ENCODE data around the gene APOBEC3H. TPM values are rescaled to one million over a fixed set of nuclear protein-coding genes. Genes with fewer than 3 reads are reported as not detected.

The APOBEC3H gene
- total and polyA plus RNA-seq, 2 experiments from 2014 or later, result not detected

GRCh38 chr22:39109361-39109760, 12.3 kb downstream of the APOBEC3H start:
- no peak for ATAC-seq
- no peaks in the 10 kb centered on the region for H3K9me3 Mint-ChIP-seq
- Histone ChIP-seq H3K4me1 (ENCODE audit: insufficient read depth) (peaks cover 5% of the 10 kb centered on the region), H3K27me3 (ENCODE audit: insufficient read depth) (peaks cover 7% of the 10 kb centered on the region), H4K20me1 (replicated peaks; ENCODE audit: insufficient read depth) (no peaks in the 10 kb centered on the region), H2AFZ (no peak overlapping the region), H3K9me2 (ENCODE audit: insufficient read depth) (no peaks in the 10 kb centered on the region), H3K27ac (ENCODE audit: low read depth) (no peak overlapping the region), H3K79me2 (replicated peaks; ENCODE audit: insufficient read depth) (no peaks in the 10 kb centered on the region), H3K36me3 (ENCODE audit: insufficient read depth) (no peaks in the 10 kb centered on the region), H3F3A (replicated peaks; ENCODE audit: low read depth) (no peaks in the 10 kb centered on the region), H3K4me2 (no peak overlapping the region), H3K4me3 (no peak overlapping the region)
- no peak for DNase-seq (ENCODE audit: low spot score)
- H3K36me3 Mint-ChIP-seq (ENCODE audit: low read depth), result no peaks in the 10 kb centered on the region
- TF ChIP-seq EZH2 (IDR thresholded peaks at IDR 0.05; ENCODE audit: low read depth, unreplicated experiment) (no peak), ETS1 (IDR thresholded peaks at IDR 0.05) (no peak), ZNF462 (CRISPR knock-in tag; IDR thresholded peaks at IDR 0.05) (no peak), ZNF114 (CRISPR knock-in tag; IDR thresholded peaks at IDR 0.05) (no peak), CREB1 (CRISPR knock-in tag; IDR thresholded peaks at IDR 0.05; ENCODE audit: low read depth) (no peak), JUNB (IDR thresholded peaks at IDR 0.05; ENCODE audit: unreplicated experiment) (no peak), ZNF331 (CRISPR knock-in tag; IDR thresholded peaks at IDR 0.05; ENCODE audit: low read depth) (no peak), NANOG (IDR thresholded peaks at IDR 0.05; ENCODE audit: borderline replicate concordance) (no peak), EZH2phosphoT487 (IDR thresholded peaks at IDR 0.05; ENCODE audit: unreplicated experiment) (no peak), STAT1 (IDR thresholded peaks at IDR 0.05; ENCODE audit: unreplicated experiment) (no peak), POLR2AphosphoS5 (IDR thresholded peaks at IDR 0.05; ENCODE audit: low read depth) (no peak), REST (IDR thresholded peaks at IDR 0.05; ENCODE audit: unreplicated experiment) (no peak), CTCF (conservative IDR thresholded peaks at IDR 0.05; ENCODE audit: low read depth in 2 of 2) (no peak)
- peaks cover 16% of the 10 kb centered on the region for H3K4me1 Mint-ChIP-seq
- H3K4me3 Mint-ChIP-seq, result no peak overlapping the region
- H3K27me3 Mint-ChIP-seq (ENCODE audit: insufficient read depth, low read depth, poor library complexity), result no peaks in the 10 kb centered on the region
- no peak overlapping the region for H3K27ac Mint-ChIP-seq
